ENCODE data around the gene RFX4.

Gene RFX4

GRCh38 chr12:106646472-106646871 lies 63.7 kb downstream of the RFX4 start:
- DNase-seq (ENCODE audit: low read depth in 2 of 2), result no peak

DNA sequence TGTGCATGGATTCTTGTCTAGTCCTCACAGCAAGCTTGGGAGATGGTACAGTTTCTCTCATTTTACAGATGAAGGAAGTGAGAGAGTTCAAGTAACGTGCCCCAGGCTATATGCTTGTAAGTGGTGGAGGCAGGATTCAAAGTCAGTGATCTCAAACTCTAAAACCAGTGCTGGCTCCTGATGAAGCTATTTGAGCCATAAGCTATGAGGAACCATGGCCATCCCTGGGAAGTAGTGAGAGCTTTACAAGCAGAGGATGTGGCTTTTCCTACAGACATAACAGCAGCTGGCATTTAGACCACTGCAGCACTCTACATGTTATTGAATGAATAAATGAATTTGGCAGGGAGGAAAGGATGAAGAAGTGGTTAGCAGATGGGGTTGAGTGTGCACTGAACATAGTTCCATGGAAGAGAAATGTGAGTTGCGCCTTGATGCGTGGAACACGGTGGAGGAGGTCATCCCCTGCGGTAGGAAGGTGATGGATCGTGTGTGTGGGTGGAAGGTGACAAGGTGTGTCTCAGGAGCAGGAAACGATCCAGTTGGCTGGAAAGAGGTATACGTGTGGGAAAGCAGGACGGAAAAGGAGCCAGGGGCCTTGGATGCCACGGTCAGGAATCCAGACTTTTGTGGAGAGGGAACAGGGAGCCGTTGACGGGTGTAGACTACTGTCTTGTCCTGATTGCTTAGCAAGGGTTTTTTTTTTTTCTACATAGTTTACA lies 65.2 kb downstream of the RFX4 start:
- DNase-seq (ENCODE audit: low read depth in 2 of 2), result no peak

DNA sequence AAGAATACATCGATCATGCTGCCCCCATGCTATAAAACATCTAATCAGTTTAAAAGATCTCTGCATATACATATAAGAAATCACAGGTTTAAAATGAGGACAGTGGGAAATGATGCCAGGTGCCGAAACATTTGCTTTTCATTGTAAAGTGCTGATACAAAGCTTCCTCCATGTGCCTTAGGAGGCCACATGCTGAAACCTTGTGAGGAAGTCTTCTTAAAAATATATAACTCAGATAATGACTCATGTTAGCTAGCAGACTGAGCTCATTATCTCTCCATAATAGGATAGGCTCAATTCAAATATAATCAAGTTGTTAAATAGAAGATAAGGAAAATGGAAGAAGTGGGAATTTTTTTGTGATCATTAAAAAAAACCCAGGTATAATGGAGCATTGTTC lies 65.9 kb downstream of the RFX4 start:
- no peak for DNase-seq (ENCODE audit: low read depth in 2 of 2)

GRCh38 chr12:106651552-106651951 lies 68.7 kb downstream of the RFX4 start:
- no peak for DNase-seq (ENCODE audit: low read depth in 2 of 2)

DNA sequence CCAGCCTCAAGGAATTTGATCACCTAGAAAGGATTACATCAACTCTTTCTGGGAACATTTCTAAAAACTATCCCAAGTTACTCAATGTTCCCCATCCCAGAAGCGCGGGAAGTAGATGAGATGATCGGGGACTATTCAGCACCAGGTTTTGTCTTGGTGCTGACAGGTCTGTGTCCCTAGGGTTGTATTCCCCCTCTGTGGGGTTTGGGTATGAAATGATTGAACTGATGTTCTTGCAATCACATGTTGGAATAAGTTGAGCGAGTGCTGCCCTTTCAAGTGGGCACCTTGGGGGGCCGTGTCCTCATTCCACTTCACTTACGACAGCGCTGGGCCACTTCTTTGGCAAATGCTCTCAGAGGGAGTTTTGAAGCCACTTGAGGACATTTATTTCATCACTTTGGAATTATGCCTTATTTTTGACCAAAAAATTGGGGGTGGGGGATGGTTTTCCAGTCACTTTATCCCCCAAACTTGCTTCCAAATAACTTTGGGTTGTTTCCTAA lies 69.8 kb downstream of the RFX4 start:
- DNase-seq (ENCODE audit: low read depth in 2 of 2), result no peak

GRCh38 chr12:106655577-106655976 lies 72.8 kb downstream of the RFX4 start:
- DNase-seq (ENCODE audit: low read depth in 2 of 2), result no peak

GRCh38 chr12:106657488-106657887 lies 74.7 kb downstream of the RFX4 start:
- no peak for DNase-seq (ENCODE audit: low read depth in 2 of 2)

DNA sequence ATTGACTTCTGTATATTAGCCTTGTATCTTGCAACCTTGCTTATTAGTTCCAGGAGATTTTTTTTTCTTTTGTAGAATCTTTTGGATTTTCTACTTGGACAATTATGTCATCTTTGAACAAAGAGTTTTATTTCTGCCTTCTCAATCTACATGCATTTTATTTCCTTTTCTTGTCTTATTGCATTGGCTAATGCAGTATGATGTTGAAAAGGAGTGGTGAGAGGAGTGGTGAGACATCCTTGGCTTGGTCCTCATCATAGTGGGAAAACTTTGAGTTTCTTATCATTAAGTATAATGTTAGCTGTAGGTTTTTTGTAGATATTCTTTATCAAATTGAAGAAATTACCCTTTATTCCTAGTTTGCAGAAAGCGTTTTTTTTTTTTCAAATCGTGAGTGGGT lies 80.6 kb downstream of the RFX4 start:
- no peak for DNase-seq (ENCODE audit: low read depth in 2 of 2)

DNA sequence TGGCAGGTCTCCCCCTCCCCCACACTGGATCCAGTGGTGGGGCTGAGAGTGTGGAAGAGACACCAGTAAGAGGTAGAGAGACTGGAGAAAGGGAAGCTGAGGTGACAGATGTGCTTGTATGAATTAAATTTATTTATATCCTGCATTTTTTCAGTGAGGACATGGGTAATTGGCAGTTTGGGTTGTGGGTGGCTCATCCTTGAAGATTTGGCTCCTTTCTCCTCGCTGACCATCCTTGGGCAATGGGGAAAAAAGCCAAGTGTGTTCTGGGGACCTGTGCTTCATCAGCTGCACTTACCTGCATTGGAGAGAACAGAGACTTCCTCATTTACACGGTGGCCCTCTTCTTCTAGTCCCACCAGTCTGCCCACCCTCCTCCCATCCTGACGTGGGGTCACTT lies 86.4 kb downstream of the RFX4 start:
- DNase-seq (ENCODE audit: low read depth in 2 of 2), result no peak

DNA sequence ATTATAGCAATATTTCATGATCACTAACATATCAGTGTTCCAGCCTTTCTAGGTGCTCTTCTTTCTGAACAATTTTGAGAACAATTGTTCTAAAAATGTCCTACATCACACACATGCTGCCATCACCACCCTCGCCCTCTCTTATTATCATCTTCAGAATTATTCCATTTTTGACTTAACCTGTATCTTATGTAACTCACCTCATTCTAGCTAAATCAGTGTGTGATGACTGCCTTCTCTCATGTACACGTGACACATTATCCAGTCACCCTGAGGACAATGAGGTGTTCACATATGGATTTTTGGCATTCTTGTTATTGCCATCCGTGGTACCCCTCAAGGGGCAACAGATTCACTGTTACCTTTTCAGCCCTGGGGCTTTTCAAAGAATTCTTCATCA lies 87.3 kb downstream of the RFX4 start:
- DNase-seq (ENCODE audit: low read depth in 2 of 2), result no peak

GRCh38 chr12:106671840-106672239 lies 89.0 kb downstream of the RFX4 start:
- no peak for DNase-seq (ENCODE audit: low read depth in 2 of 2)

DNA sequence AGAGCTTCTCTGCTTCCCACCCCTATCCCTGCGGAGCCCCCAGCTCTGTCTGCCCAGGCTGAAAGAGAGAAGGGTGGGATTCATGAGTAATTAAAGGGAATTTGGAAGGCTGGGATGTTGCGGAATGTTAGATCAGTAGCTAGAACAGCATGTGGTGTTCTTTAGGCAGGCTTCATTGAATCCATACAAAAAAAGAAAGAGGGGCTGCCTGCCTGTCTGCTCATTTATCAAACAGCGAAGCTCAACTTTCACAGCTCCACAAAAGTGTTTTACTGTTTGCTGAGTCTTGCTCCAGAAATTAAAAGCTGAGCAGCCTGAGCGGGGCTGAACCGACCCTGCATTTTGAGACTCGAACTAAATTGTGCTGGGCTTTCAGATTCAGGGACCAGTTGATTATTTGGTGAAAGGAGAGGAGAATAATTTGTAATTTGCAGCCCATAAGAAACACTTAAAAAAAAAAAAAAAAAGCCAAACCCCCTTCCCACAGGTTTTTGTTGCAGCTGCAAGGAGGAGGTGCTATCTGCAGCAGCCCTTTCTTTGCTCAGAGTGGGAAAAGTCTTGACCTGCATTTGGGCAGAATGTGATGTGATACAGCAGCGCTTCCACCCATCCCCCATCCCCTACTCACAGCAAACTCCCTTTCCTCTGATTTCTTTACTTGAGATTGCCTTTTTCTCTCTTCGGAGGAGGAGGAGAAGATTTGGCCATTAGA lies 89.7 kb downstream of the RFX4 start:
- no peak for DNase-seq (ENCODE audit: low read depth in 2 of 2)

- DNase-seq (ENCODE audit: low read depth in 2 of 2), result no peak
These were observed 90.3 kb downstream of the RFX4 start for GRCh38 chr12:106673141-106673540.

- no peak for DNase-seq (ENCODE audit: low read depth in 2 of 2)
These were observed 93.0 kb downstream of the RFX4 start for GRCh38 chr12:106675651-106676435.

- no peak for DNase-seq (ENCODE audit: low read depth in 2 of 2)
These were observed 96.8 kb downstream of the RFX4 start for GRCh38 chr12:106679574-106679973.

GRCh38 chr12:106680280-106680679 lies 97.5 kb downstream of the RFX4 start:
- no peak for DNase-seq (ENCODE audit: low read depth in 2 of 2)

DNA sequence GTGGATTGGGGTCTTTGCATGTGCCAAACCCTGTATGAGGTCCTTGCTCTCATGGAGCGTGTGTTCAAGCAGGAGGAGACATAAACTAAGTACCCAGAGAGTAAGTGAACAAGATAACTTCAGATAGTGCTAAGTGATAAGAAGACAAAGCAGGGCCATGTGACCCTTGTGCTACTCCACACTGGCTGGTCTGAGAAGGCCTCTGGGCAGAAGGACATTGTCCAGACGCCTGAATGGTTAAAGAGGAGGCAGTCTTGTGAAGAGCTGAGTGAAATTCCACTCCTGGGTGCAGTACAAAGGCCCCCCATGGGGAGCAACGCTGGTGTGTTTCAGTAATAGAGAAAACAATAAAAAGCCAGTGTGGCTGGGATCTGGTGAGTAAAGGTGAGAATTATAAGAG lies 98.4 kb downstream of the RFX4 start:
- DNase-seq (ENCODE audit: low read depth in 2 of 2), result no peak

- DNase-seq (ENCODE audit: low read depth in 2 of 2), result no peak
These were observed 99.9 kb downstream of the RFX4 start for GRCh38 chr12:106682594-106683234.

DNA sequence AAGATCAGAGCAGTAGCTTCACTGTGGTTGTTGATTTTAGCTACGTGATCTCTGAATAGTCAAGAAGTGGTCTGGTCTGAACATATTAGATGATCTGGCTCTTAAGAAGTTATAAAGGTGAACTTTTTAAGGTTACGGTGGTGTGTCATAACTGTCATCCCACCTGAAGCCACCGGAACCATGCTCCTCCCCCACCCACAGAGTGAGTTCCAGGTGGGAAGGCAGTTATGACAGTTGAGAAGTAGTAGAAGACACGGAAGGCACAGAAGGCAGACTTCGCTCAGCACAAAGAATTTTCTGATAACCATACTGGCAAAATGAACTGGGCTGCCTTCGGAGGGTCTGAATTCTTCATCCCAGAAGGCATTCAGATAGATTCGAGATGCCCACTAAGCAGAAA lies 101.7 kb downstream of the RFX4 start:
- DNase-seq (ENCODE audit: low read depth in 2 of 2), result no peak

GRCh38 chr12:106685381-106685780 lies 102.6 kb downstream of the RFX4 start:
- DNase-seq (ENCODE audit: low read depth in 2 of 2), result no peak

DNA sequence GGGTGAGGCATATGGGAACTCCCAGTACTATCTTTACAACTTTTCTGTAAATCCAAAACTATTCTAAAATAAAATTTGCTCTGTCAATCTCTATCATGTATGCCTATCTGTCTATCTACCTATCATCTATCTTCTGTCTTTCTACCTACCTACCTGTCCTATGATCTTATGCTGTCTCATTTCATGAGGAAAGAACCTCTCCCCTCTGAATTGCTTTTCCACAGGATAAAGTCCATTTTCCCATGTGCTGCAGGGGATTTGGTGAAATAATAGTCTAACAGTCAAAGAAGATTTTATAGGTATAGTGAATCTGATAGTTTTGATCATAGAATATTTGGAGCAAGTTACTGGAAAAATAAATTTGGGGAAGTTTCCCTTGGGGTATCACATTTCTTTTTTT lies 104.9 kb downstream of the RFX4 start:
- no peak for DNase-seq (ENCODE audit: low read depth in 2 of 2)
